A549 (cell line): ENCODE data around the gene TCFL5. TPM values are rescaled to one million over a fixed set of nuclear protein-coding genes. Genes with fewer than 3 reads are reported as not detected.

Experiments
- ATAC-seq, 2 experiments: fragments of 200-7000 bp in 1 of 2; fragments of >200 bp in 1 of 2; cut with Nextera tagmentation in 1 of 2; cut with Tn5 transposase in 1 of 2; 3 replicates each; pipeline versions ENCODE4 v1.8.0 to v1.9.1; 2018 to 2020; ENCODE audit warnings: mild to moderate bottlenecking in 1 of 2, moderate library complexity in 1 of 2
- CTCF ChIA-PET: fragments of 300-600 bp; sonication (Branson Sonifier 250); formaldehyde crosslinking; extraction: SDS; loops from one replicate; lab custom pipeline; 2021; ENCODE audit warnings: antibody characterized with exemption, inconsistent platforms; lab: Yijun Ruan, JAX
- POLR2A ChIA-PET: fragments of 350-600 bp; formaldehyde crosslinking; extraction: SDS; loops from one replicate; lab custom pipeline; 2021; ENCODE audit warnings: antibody characterized with exemption, inconsistent platforms; lab: Yijun Ruan, JAX
- DNase-seq, 2 experiments: peaks; one replicate each; pipeline versions ENCODE4 v3.0.0 to v3.0.0-alpha.2; 2011 to 2016; ENCODE audit warnings: low read depth in 1 of 2, low spot score in 1 of 2
- FAIRE-seq: peaks from 2 replicates; lab custom pipeline; 2011; peaks lifted over from hg19 to GRCh38; lab: Jason Lieb, UNC
- H3K27ac ChIP-seq, 2 experiments: fragments of >200 bp; sonication (Bioruptor Twin); formaldehyde crosslinking; 3 replicates each; pipeline ENCODE4 v1.5.1; 2016 to 2017
- H3K4me1 ChIP-seq: fragments of >200 bp; sonication (Bioruptor Twin); formaldehyde crosslinking; 3 replicates; pipeline ENCODE4 v1.6.1; 2016
- H3K4me2 ChIP-seq: fragments of >200 bp; sonication (Bioruptor Twin); formaldehyde crosslinking; 3 replicates; pipeline ENCODE4 v1.6.1; 2016
- H3K4me3 ChIP-seq: fragments of >200 bp; sonication (Bioruptor Twin); formaldehyde crosslinking; 3 replicates; pipeline ENCODE4 v1.5.1; 2016
- H3K9me3 ChIP-seq: fragments of >200 bp; sonication (Bioruptor Twin); formaldehyde crosslinking; 3 replicates; pipeline ENCODE4 v1.6.1; 2016
- ATOH8 ChIP-seq: fragments of 250-450 bp; sonication (Bioruptor Pico); IDR thresholded peaks from 2 replicates; pipeline ENCODE4 v1.5.0; 2020; ENCODE audit warnings: low read depth, mild to moderate bottlenecking, moderate library complexity
- CEBPB ChIP-seq, 2 experiments: fragments of >200 bp in 1 of 2; sonication (Bioruptor Twin) in 1 of 2; formaldehyde crosslinking in 1 of 2; IDR thresholded peaks; 2 replicates each; pipeline ENCODE4 v1.6.1; 2012 to 2016
- CHD4 ChIP-seq: fragments of 200-600 bp; sonication (generic); IDR thresholded peaks from 2 replicates; pipeline ENCODE4 v1.6.1; 2016; ENCODE audit warnings: antibody characterized with exemption, mild to moderate bottlenecking, borderline replicate concordance
- CTCF ChIP-seq: fragments of >200 bp; sonication (Bioruptor Twin); formaldehyde crosslinking; IDR thresholded peaks from 3 replicates; pipeline ENCODE4 v1.5.1; 2016
- E2F6 ChIP-seq: IDR thresholded peaks from 2 replicates; pipeline ENCODE4 v1.6.1; 2012; ENCODE audit warnings: low read depth, borderline replicate concordance
- EHMT2 ChIP-seq: fragments of 200-600 bp; sonication (generic); IDR thresholded peaks from 2 replicates; pipeline ENCODE4 v1.6.1; 2016; ENCODE audit warnings: antibody characterized with exemption, low read depth, mild to moderate bottlenecking, moderate library complexity
- ESRRA ChIP-seq: fragments of 150-350 bp; IDR thresholded peaks from 2 replicates; pipeline ENCODE4 v1.6.1; 2014; ENCODE audit warnings: mild to moderate bottlenecking, low read length, borderline replicate concordance
- FOSB ChIP-seq: fragments of 250-450 bp; sonication (Bioruptor Pico); IDR thresholded peaks from 2 replicates; pipeline ENCODE4 v1.5.0; 2020; ENCODE audit warnings: mild to moderate bottlenecking, moderate library complexity
- FOSL2 ChIP-seq, 2 experiments: fragments of 450-650 bp in 1 of 2; fragments of >200 bp in 1 of 2; sonication (Bioruptor Twin) in 1 of 2; formaldehyde crosslinking; IDR thresholded peaks; 2 replicates each; pipeline versions ENCODE4 v1.5.0 to v1.6.1; 2016 to 2020; ENCODE audit warnings: mild to moderate bottlenecking in 1 of 2, moderate library complexity in 1 of 2
- HDAC2 ChIP-seq: fragments of 200-600 bp; sonication (generic); IDR thresholded peaks from 2 replicates; pipeline ENCODE4 v1.6.1; 2016
- HES2 ChIP-seq: fragments of >200 bp; sonication (Bioruptor Twin); formaldehyde crosslinking; IDR thresholded peaks from 2 replicates; pipeline ENCODE4 v1.6.1; 2016
- HOXA7 ChIP-seq: fragments of 250-450 bp; sonication (Bioruptor Pico); IDR thresholded peaks from 2 replicates; pipeline ENCODE4 v1.5.0; 2020; ENCODE audit warnings: mild to moderate bottlenecking, moderate library complexity
- JUN ChIP-seq, 2 experiments: fragments of >200 bp; sonication (Bioruptor Twin); formaldehyde crosslinking; IDR thresholded peaks; 2 replicates in 1 of 2; 3 replicates in 1 of 2; pipeline ENCODE4 v1.6.1; 2016 to 2017
- JUNB ChIP-seq: fragments of >200 bp; sonication (Bioruptor Twin); formaldehyde crosslinking; IDR thresholded peaks from 2 replicates; pipeline ENCODE4 v1.6.1; 2016
- KDM1A ChIP-seq: fragments of 200-600 bp; sonication (generic); IDR thresholded peaks from 2 replicates; pipeline ENCODE4 v1.6.1; 2016; ENCODE audit warnings: low read depth, mild to moderate bottlenecking
- KDM5A ChIP-seq: fragments of 200-600 bp; sonication (generic); IDR thresholded peaks from 2 replicates; pipeline ENCODE4 v1.6.1; 2016; ENCODE audit warnings: antibody characterized with exemption, mild to moderate bottlenecking
- MAX ChIP-seq: IDR thresholded peaks from 2 replicates; pipeline ENCODE4 v1.6.1; 2012
- MAZ ChIP-seq: fragments of 150-350 bp; IDR thresholded peaks from 2 replicates; pipeline ENCODE4 v1.6.1; 2014; ENCODE audit warnings: antibody characterized with exemption, low read depth, low read length, borderline replicate concordance
- NFE2L2 ChIP-seq: fragments of 150-350 bp; conservative IDR thresholded peaks from 2 replicates; pipeline ENCODE4 v1.6.1; 2014; ENCODE audit warnings: low read length
- NR3C1 ChIP-seq: fragments of >200 bp; sonication (Bioruptor Twin); formaldehyde crosslinking; IDR thresholded peaks from 3 replicates; pipeline ENCODE4 v1.6.1; 2017
- PBX3 ChIP-seq: IDR thresholded peaks from 2 replicates; pipeline ENCODE4 v1.6.1; 2012
- PHF8 ChIP-seq: fragments of 200-600 bp; sonication (generic); IDR thresholded peaks from 2 replicates; pipeline ENCODE4 v1.6.1; 2016; ENCODE audit warnings: low read depth, mild to moderate bottlenecking, antibody characterized with exemption, moderate library complexity, borderline replicate concordance
- POLR2AphosphoS2 ChIP-seq: conservative IDR thresholded peaks from 2 replicates; pipeline ENCODE4 v1.6.1; 2012; ENCODE audit warnings: low read length, improper control_type of control experiment, inconsistent platforms
- RARB ChIP-seq: fragments of 250-450 bp; sonication (Bioruptor Pico); IDR thresholded peaks from 2 replicates; pipeline ENCODE4 v1.8.0; 2021; ENCODE audit warnings: mild to moderate bottlenecking, moderate library complexity
- SREBF2 ChIP-seq: fragments of 450-650 bp; IDR thresholded peaks from 2 replicates; pipeline ENCODE4 v1.6.1; 2014; ENCODE audit warnings: mild to moderate bottlenecking, moderate library complexity
- TFCP2L1 ChIP-seq: fragments of 250-450 bp; sonication (Bioruptor Pico); IDR thresholded peaks from 2 replicates; pipeline ENCODE4 v1.5.0; 2021; ENCODE audit warnings: mild to moderate bottlenecking
- ZNF302 ChIP-seq: fragments of 250-450 bp; sonication (Bioruptor Pico); IDR thresholded peaks from 2 replicates; pipeline ENCODE4 v1.9.0; 2021; ENCODE audit warnings: inconsistent platforms, mild to moderate bottlenecking, moderate library complexity
- WGBS: methylation state at CpG from one replicate; pipeline ENCODE4 v1.1.6; 2017; ENCODE audit errors: missing lambda C conversion rate; 5-methylcytosine and 5-hydroxymethylcytosine counted together
- polyA plus RNA-seq, 4 experiments: library from polyadenylated mRNA; depleted of rRNA in 3 of 4; stranded (reverse); fragments of >200 nt; fragmentation: RNase III in 1 of 4; extraction: RNeasy Plus Mini Kit Qiagen cat#74134 plus additional on column Dnase treatment in 1 of 4; gene quantifications; 2 replicates in 3 of 4; 3 replicates in 1 of 4; pipeline ENCODE4 v1.2.3, GENCODE V29; 2011 to 2017

Gene TCFL5
- polyA plus RNA-seq, 2 of the 4 experiments (the other 2 are of a cell fraction), result 5.6 to 7.1 TPM

- ChIA-PET CTCF (interaction anchor here (0.6 to 1.2 kb wide), 2 partner anchors 10 to 11 kb away, joined by 3 to 7 read pairs; no protein-coding TSS in a partner anchor), POLR2A (no interaction called here)
- no peak for FAIRE-seq
- no peak overlapping the region for H3K27ac ChIP-seq
- WGBS, result 89% methylated on average over 8 of the region's 8 CpGs
- no peak overlapping the region for H3K4me2 ChIP-seq
- TF ChIP-seq NR3C1, result no peak
- TF ChIP-seq MAZ, result no peak
- no peak for TF ChIP-seq FOSL2 (IDR thresholded peaks at IDR 0.05)
- no peak for TF ChIP-seq FOSL2 (CRISPR knock-in tag; IDR thresholded peaks at IDR 0.05)
- no peak for TF ChIP-seq SREBF2
- no peak for TF ChIP-seq ZNF302
- no peak for TF ChIP-seq TFCP2L1 (CRISPR knock-in tag)
- H3K4me3 ChIP-seq, result no peak overlapping the region
- no peaks in the 10 kb centered on the region for H3K9me3 ChIP-seq
- no peak for ATAC-seq
- peaks cover 7% of the 10 kb centered on the region; the same call in 2 of the 3 replicates for H3K4me1 ChIP-seq
- DNase-seq, result no peak
These were observed 23.9 kb downstream of the TCFL5 start for GRCh38 chr20:62837790-62838127.

- H3K9me3 ChIP-seq, result no peaks in the 10 kb centered on the region
- peaks cover 13% of the 10 kb centered on the region; the same call in 2 of the 3 replicates for H3K4me1 ChIP-seq
- FAIRE-seq (no peak), ATAC-seq (no peak), DNase-seq (no peak)
- POLR2A ChIA-PET, result no interaction called here
- no peak overlapping the region for H3K4me3 ChIP-seq
- no peak for TF ChIP-seq MAZ
- TF ChIP-seq JUN (IDR thresholded peaks at IDR 0.05), result no peak
- TF ChIP-seq JUNB, result no peak
- TF ChIP-seq ESRRA, result no peak
- TF ChIP-seq NFE2L2, result no peak
- TF ChIP-seq CTCF, result no peak
- TF ChIP-seq POLR2AphosphoS2, result no peak
- TF ChIP-seq NR3C1, result no peak
- TF ChIP-seq EHMT2, result no peak
- no peak for TF ChIP-seq SREBF2
- no peak overlapping the region for H3K27ac ChIP-seq
- H3K4me2 ChIP-seq, result no peak overlapping the region
- WGBS, result 74% methylated on average over 19 of the region's 19 CpGs
- CTCF ChIA-PET, result interaction anchor here (1.0 to 1.2 kb wide), 4 partner anchors 9 to 46 kb away, joined by 3 read pairs; no protein-coding TSS in a partner anchor
These were observed 24.6 kb downstream of the TCFL5 start for GRCh38 chr20:62836967-62837490.

GRCh38 chr20:62835931-62836861 lies 25.4 kb downstream of the TCFL5 start:
- ChIA-PET POLR2A (no interaction called here), CTCF (interaction anchor here (0.8 to 1.7 kb wide), 7 partner anchors 9 to 45 kb away, joined by 3 to 5 read pairs (median 3); no protein-coding TSS in a partner anchor)
- ATAC-seq, result 0 out of 6 replicates have a peak, but pooled peaks of 1 of the 2 experiments have one; percentile 14
- peaks cover 19% of the 10 kb centered on the region; the same call in 2 of the 3 replicates for H3K4me1 ChIP-seq
- TF ChIP-seq RARB (CRISPR knock-in tag) (no peak), KDM1A (no peak), ESRRA (no peak), CEBPB (IDR thresholded peaks at IDR 0.05) (no peak), JUNB (no peak), MAX (no peak), HDAC2 (no peak), FOSB (CRISPR knock-in tag) (no peak), HOXA7 (CRISPR knock-in tag) (no peak), CHD4 (no peak), PBX3 (no peak), ATOH8 (CRISPR knock-in tag) (no peak), TFCP2L1 (CRISPR knock-in tag) (no peak), POLR2AphosphoS2 (no peak), E2F6 (no peak), HES2 (no peak), NR3C1 (no peak), KDM5A (no peak), PHF8 (no peak)
- no peak overlapping the region for H3K4me2 ChIP-seq
- DNase-seq, result no peak
- no peak overlapping the region for H3K4me3 ChIP-seq
- no peak for FAIRE-seq
- H3K27ac ChIP-seq, result no peak overlapping the region
- WGBS, result 78% methylated on average over 51 of the region's 52 CpGs
- no peaks in the 10 kb centered on the region for H3K9me3 ChIP-seq
